Activated CD8-positive, alpha-beta memory T cell treated with anti-CD3 and anti-CD28 coated beads for 48 hours (primary cell): ENCODE results near the gene SYNPO2L.
"Not testable (repeated sequence)": the region's sequence is repeated elsewhere in the genome, so short reads cannot be mapped to it uniquely, and the experiment has no call there.

Source experiments
- DNase-seq, 3 experiments: peaks; one replicate each; pipeline ENCODE4 v3.0.0-alpha.2; 2020; ENCODE audit warnings: low read depth in 2 of 3, low spot score in 2 of 3

The SYNPO2L gene

DNA sequence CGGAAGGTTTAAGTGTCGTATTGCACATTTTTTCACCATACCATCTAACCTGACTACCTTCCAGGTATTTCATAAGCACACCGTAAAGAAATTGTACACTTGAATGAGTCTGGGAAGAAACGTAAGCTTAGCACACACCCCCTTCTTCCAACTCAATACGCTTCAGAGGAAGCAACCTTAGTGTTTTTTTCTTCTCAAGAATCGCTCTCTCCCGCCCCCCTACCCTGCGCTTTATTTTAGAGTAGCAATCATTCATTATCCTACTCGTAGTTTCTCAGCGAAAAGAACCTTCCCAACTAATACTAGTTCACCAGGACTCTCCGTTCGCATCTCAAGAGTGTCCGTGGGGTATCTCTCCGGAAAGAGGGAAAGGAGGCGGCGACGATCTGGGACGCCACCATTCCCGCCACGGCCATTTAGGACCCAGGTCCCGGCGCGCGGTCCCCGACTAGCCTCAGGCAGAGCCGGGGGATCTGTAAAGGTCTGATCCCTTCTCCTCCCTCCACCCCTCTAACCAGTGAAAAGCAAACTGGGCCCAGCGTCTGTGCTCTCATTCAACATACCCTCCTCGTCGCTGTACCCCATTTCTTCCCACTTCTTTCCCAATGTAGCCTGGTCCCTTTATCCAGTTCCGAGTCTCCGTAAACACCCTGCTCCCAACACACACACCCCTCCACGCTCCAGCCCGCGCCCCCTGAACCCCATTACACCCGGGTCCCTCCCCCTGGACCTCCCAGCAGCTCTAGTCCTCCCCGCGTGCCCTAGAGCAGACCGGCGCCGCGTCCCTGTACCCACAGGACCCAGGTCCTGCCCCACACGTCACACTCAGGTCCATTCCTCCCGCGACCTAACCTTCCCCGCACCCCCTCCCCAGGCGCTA, 30.6 kb downstream of the SYNPO2L start:
- peak in 1 of 3 experiments; percentile 27 for DNase-seq

GRCh38 chr10:73623056-73623455, 32.8 kb downstream of the SYNPO2L start:
- no peak for DNase-seq

DNA sequence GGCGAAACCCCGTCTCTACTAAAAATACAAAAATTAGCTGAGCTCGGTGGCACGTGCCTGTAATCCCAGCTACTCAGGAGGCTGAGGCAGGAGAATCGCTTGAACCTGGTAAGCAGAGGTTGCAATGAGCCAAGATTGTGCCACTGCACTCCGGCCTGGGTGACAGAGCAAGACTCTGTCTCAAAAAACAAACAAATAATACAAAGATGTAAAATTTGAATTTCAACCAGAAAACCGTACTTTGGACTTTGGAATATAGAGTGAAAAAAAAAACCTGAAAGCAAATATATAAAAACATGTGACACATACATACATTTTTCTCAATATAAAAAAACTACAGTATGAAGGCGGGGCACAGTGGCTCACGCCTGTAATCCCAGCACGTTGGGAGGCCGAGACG, 34.9 kb downstream of the SYNPO2L start:
- not testable (repeated sequence) for DNase-seq

DNA sequence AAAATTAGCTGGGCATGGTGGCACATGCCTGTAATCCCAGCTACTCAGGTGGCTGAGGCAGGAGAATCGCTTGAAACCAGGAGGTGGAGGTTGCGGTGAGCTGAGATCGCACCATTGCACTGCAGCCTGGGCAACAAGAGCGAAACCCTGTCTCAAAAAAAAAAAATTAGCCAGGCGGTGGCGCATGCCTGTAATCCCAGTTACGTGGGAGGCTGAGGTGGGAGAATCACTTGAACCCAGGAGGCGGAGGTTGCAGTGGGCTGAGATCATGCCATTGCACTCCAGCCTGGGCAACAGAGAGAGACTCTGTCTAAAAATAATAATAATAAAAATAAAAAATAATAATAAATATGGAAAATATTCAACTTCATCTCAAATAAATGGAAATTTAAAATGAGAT, 38.7 kb downstream of the SYNPO2L start:
- DNase-seq = not testable (repeated sequence)

DNA sequence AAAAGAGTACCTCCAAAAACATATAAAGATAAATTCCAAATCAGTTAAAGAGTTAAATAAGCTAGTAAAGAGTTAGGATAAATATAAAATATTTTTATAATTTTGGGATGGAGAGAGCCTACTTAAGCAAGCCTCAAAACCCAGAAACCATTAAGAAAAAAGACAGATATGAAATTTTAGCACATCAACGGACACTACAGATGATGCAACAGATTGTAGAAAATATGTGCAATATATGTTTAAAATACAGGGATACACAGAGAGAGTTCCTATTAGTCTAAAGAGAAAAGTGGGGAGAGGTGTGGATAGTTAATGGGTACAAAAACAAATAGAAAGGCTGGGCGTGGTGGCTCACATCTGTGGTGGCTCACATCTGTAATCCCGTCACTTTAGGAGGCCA, 41.1 kb downstream of the SYNPO2L start:
- no peak for DNase-seq

GRCh38 chr10:73609116-73609515, 46.7 kb downstream of the SYNPO2L start:
- DNase-seq = no peak

DNA sequence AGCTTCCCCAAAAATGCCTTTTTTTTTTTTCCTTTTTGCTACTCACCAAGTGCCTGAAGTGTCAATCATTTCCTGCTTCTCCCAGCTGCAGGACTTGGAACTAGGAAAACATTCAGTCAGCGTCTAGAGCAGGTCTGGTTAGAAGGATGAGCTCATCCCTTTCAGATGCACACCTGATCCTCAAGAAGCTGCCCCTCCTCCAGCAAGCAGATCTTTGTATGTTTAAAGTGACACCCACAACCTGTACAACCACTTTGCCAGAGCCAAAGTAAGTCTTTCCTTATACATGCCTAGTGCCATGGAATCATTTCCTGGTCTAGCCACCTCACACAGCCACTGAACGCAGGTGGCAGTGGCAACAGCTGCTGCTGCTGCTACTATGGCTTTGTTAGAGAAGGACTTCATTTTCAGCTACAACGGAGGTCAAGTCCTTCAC, 54.3 kb downstream of the SYNPO2L start:
- no peak for DNase-seq

DNA sequence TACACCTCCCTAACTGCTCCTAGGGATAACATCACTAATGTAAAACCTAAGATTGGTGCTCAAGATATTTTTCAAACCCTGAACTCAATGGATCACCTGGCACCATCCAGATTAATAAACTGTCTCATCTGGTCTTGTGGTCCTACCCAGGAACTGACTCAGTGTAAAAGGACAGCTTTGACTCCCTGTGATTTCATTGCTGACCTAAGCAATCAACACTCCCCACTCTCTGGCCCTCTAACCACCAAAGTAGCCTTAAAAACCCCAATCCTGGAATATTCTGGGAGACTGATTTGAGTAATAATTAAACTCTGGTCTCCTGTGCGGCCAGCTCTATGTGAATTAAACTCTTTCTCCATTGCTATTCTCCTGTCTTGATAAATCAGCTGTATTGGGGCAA, 58.5 kb downstream of the SYNPO2L start:
- DNase-seq = no peak
